ENCODE data around the gene ATP11A.
"Not testable (repeated sequence)": the region's sequence is repeated elsewhere in the genome, so short reads cannot be mapped to it uniquely, and the experiment has no call there.

ATP11A gene

DNA sequence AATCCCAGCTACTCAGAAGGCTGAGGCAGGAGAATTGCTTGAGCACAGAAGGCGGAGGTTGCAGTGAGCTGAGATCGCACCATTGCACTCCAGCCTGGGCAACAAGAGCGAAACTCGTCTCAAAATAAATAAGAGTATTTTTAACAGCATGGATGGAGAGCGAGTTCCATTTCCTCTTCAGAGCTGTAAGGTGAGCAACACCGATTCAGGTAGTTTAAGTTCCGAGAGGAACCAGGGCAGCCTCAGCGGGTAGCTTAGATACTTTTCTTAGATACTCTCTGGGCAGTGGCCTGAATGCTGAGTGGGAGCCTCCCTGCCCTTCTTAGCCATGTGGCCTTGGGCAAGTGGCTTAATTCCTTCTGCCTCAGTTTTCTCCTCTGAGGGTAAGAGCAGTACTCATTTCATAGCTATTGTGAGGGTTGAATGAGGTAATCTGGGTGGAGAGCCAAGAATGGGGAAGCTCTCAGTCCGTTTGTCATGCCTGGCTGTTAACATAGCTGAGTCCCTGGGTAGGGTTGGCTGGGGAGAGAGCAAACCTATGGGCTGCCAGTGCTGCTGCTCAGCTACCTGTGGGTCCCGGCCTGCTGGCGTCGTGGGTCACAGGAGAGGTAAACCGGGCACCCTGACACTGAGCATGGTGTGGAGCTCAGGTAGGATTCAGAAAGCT lies 4.1 kb downstream of the ATP11A start:
- DNase-seq, result no peak

- DNase-seq, result no peak
Measured at GRCh38 chr13:112695121-112695520, 5.3 kb downstream of the ATP11A start.

GRCh38 chr13:112696001-112696868 lies 6.4 kb downstream of the ATP11A start:
- no peak for DNase-seq

DNA sequence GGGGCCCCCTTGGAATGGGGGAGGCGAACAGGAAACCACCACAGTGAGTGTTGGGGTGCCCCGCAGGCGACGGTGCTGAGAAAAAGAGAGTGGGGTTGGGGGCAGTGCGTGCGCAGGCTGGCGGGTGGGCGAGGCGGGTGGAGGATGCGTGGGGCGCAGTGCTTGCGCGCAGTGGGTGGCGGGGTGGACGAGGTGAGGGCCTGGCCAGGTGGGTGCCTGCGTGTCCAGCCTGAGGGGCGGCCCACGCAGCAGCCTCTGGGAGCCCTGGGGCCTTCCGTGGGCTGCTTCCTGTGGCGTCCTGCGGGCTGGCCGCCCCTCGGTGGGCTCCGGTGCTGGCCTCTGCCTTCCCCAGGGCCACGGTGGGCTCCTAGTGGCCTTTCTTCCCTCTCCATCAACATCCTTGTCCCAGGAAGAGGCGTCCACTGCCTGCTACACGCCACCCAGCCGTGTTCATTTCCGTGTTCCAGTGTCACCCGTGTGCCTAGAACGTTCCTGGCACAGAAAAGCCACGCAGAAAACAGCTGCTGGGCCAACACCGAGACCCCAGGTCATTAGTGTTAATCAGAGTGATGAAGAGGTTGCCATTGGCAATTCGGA lies 7.1 kb downstream of the ATP11A start:
- DNase-seq, result no peak

GRCh38 chr13:112697756-112698655 lies 8.2 kb downstream of the ATP11A start:
- DNase-seq, result no peak

GRCh38 chr13:112699322-112699918 lies 9.6 kb downstream of the ATP11A start:
- no peak for DNase-seq

GRCh38 chr13:112700291-112701060 lies 10.6 kb downstream of the ATP11A start:
- no peak for DNase-seq

- DNase-seq, result no peak
Measured at GRCh38 chr13:112702341-112702985, 12.6 kb downstream of the ATP11A start.

DNA sequence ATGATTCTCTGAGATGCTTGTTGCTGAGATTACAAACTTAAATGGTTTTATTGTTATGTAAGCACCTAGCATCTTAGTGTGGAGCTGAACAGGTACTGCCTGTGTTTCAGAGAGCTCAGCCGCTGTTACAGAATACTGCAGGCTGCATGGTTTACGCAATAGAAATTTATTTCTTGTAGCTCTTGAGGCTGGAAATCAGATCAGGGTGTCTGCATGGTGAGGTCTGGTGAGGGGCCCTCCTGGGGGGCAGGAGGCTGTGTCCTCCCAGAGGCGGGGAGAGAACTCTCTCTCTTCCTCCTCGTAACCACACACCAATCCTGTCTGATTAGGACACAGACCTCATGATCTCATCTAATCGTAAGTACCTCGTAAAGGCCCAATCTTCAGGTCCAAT lies 13.1 kb downstream of the ATP11A start:
- no peak for DNase-seq

- no peak for DNase-seq
Measured at GRCh38 chr13:112703449-112704284, 13.8 kb downstream of the ATP11A start.

DNA sequence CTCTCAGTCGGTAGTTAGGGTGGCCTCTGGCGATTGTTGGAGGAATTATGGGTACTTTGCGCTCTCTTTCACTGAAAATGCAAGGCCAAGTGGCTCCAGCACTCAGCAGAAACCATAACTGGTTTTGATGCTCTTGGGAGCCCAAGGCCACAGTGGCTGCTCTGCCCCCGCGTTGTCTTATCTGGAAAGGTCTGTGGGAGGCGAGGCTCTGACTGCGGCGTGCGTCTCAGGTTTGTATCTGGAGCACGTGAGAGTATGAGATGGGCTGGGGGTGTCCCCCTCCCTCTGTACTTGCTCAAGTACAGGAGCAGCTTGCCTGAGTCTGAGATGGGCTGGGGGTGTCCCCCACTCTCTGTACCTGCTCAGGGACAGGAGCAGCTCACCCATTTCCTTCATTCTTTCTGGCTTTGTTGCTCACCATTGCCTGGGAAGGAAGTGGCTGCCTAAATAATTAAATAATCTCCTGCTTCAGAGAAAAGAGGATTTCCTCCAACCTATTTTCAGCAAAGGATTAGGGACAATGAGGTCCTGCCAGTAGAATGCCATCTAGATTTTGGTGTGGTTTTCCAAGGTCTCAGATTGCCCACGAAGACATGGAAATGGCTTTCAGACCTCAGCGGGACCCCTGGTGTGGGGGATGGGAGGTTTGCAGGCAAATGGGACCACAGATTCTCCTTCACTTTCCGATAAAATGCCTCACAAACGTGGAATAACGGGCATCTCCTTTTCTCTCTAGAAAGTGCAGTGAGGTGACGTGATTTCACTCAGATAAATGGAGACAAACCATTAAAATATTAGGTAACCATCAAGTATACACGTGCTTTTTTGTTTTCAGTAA lies 14.7 kb downstream of the ATP11A start:
- DNase-seq, result no peak

- no peak for DNase-seq
Measured at GRCh38 chr13:112705286-112705685, 15.4 kb downstream of the ATP11A start.

GRCh38 chr13:112706171-112706570 lies 16.3 kb downstream of the ATP11A start:
- no peak for DNase-seq

DNA sequence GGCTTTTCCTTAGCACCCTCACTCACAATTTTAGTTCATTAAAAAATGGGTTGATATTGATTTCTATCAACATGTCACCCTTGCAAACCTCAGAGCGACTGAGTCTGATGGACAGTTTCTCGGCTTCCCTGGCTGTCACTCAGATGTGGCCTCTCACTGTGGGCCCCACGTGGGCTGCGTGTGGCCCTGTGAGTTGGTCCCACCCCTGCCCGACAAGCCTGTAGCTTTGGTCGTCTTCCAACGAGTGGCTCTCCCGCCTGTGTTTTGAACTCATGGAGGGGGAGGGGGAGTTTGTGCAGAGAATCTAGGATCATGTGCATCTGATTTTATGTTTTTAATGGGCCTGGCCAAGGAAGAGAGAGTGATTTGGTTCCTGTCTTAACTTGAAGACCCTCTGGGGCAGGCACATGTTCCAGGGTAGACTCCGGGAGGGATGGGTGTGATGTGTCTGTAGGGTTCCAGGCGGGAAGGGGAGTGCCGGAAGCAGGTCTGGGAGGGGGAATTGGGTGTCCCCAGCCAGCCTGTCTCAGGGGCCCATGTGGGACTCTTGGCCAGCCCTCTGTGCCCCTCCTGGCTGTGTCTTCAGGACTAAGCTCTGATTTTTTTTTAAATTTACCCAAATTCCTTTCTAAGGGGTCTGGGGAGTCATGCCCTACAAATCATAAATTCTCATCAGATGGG lies 18.9 kb downstream of the ATP11A start:
- DNase-seq, result no peak

- DNase-seq, result not testable (repeated sequence)
Measured at GRCh38 chr13:112709316-112709715, 19.5 kb downstream of the ATP11A start.

- no peak for DNase-seq
Measured at GRCh38 chr13:112709825-112710783, 20.3 kb downstream of the ATP11A start.

GRCh38 chr13:112710855-112711527 lies 21.2 kb downstream of the ATP11A start:
- no peak for DNase-seq

All from CD4-positive, alpha-beta T cell treated with Interleukin-10 for 1 hour (primary cell).